GM19025 (cell line): ENCODE data around the gene EZH1.
"Not testable (repeated sequence)": the region's sequence is repeated elsewhere in the genome, so short reads cannot be mapped to it uniquely, and the experiment has no call there.

ENCODE experiments used
- ATAC-seq: cut with Tn5 transposase; IDR thresholded peaks from one replicate; pipeline ENCODE4 v1.9.1; 2021; ENCODE audit warnings: mild to moderate bottlenecking, low read depth, moderate library complexity; ENCODE audit not compliant: unreplicated experiment

The EZH1 gene

GRCh38 chr17:42673266-42673884 lies 71.5 kb downstream of the EZH1 start:
- no peak for ATAC-seq

- no peak for ATAC-seq
Measured at GRCh38 chr17:42672038-42672437, 72.8 kb downstream of the EZH1 start.

DNA sequence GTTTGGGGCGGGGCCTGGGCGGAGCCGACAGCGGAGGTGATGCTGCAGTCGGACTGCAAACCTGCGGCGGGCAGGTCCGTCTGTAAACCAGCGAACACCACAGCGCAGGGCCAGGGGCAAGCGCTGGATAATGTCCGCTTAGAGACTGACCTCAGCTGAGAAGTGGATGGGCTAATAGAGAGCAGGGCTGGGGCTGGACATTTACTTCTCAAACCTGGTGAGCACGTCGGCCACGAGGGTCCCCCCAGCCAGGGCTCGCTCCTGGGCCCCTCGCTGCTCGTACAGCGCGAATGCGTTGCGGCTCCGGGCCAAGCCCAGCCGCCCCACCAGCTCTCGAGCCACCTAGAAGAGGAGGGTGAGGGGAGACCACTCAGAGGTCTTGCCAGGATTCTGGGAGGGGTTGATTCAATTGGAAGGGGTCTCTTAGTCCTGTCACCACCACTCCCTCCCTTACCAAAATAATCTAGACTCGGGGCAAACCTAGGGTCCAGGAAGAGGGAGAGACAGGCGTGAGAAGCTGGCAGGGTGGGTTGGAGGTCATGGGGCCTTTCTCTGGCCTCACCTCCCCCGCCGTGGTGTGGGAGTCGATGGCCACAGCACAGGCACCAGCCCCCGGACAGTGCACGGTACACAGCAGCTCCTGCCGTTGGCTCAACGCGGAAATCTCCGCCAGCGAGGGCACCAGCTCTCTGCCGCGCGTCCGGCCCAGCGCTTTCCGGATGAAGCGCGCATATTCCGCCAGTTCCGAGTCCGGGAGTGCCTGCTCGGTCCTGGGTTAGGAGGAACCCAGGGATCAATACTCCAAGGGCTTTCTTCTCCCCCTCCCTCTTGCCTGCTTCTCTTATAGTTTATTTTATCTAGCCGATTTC lies 73.8 kb downstream of the EZH1 start:
- ATAC-seq: no peak

DNA sequence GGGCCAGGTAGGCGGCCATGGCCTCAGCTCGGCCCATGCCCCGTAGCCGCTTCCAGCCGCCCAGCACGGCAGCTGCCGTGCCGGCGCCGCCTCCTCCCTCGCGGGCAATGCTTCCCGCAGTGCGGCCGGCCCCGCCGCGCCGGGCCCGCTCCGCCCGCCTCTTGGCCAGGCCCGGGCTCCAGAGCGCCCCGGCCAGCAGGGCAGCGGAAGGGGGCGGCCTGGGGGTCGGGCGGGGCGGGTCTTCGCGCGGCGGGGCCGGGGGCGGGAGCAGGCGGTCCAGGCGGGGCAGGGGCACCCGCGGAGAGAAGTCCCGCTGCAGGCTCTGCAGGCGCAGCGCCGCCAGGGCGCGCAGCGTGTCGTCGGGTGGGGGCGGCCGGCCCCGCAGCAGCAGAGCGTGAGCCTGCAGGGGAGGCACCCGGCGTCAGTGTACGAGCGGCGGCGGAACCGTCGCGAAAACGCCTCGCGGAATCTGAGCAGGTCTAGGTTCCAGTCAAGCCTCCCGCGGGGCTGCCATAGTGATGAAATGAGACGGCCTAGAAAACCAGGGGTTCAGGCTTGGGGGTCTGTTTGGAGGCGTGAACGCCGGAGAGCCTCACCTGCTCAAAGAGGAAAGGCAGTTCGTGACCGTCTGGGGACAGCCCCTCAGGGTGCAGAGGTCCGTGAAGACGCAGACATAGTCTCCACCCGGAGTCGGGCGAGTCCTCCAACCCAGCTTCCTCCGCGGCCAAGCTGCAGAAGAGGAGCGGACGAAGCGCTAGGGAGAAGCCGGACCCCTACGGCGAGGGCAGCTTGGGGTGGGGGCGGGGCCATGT lies 74.7 kb downstream of the EZH1 start:
- ATAC-seq: peak; percentile 44

DNA sequence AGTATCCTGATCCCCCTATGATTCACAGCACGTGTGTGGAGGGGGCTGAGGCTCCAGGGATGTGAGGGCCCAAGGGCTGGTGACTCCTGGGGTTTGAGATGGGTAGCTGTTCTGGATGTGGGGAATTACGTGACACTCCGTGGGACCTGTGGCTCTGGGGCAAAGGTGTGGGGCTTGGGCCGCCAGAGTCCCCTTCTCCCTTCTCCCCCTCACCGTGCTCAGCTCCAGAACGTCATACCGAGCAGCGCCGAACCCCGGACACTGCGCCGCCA lies 75.2 kb downstream of the EZH1 start:
- no peak for ATAC-seq

- no peak for ATAC-seq
Measured at GRCh38 chr17:42667088-42667951, 77.5 kb downstream of the EZH1 start.

- not testable (repeated sequence) for ATAC-seq
Measured at GRCh38 chr17:42666126-42666525, 78.7 kb downstream of the EZH1 start.

GRCh38 chr17:42665581-42666001 lies 79.2 kb downstream of the EZH1 start:
- ATAC-seq: no peak

DNA sequence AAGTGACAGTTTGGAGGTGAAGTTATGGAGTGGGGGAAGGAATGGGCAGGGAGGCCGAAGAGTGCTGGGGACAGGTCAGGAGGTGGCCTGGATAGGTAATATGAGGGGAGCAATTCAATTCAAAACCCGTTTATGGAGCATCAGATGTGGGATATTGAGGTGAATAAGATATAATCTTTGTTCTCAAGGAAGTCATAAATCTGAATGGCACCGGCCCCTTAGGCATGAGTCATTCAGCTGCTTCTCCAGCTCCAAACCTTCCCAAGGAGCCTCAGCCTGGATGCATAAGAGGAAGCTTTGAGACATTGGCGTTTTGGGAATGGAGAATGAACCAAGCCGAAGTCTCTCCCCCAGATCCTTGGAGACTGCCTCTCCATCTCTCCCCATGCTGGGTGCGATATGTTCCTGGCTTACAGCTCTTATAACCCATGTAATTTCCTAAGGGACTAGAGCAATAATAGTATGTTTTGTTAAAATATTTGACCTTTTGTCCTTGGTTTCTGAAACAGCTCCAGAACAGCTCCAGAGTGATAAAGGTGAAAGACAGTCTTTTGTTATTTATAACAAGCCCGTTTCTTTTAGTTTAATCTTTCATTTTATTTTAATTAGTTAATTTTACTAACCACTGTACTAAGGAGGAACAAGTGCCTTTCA lies 84.0 kb downstream of the EZH1 start:
- ATAC-seq: no peak

DNA sequence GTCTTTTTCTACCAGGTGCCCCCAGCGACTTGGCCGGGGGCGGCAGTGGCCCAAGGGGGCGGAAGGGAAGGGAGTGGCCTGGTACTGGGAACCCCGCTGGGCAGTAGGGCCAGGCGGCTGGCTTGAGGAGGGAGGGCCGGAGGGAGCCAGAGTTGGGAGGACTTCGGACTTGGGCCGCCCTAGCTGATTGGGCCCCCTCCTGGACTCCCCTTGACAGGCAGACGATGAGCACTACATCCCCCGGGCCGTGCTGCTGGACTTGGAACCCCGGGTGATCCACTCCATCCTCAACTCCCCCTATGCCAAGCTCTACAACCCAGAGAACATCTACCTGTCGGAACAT lies 84.9 kb downstream of the EZH1 start:
- ATAC-seq: not testable (repeated sequence)

GRCh38 chr17:42659079-42659931 lies 85.5 kb downstream of the EZH1 start, which contains the start of gene TUBG2:
TSS of gene TUBG2 (plus strand) at chr17:42659284. CDS start at chr17:42659504, 220 bp downstream.
- ATAC-seq: peak; percentile 45

DNA sequence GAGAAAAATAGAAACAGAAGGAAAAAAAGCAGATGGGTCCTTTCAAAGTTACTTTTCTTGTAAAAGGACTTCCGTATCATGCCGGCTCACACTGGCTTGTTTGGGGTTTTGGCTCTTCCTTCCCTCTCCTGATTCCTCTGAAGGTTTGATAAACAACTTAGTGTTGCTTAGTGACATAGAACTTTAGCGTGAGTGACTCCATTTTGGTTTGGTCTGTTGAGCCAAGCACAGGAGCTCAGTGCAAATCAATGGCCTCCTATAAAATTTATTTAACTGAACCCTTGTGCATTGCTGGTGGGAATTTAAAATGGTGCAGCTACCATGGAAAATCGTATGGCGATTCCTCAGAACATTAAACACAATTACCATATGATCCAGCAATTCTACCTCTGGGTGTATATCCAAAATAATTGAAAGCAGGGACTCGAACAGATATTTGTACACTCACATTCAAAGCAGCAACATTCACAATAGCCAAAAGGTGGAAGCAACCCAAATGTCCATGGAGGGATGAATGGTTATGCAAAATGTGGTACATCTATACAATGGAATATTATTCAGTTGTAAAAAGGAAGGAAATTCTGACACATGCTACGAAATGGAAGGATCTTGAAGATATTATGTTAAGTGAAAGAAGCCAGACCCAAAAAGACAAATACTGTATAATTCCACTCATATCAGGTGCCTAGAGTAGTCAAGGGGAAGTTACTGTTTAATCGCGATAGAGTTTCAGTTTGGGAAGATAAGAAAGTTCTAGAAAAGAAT lies 86.8 kb downstream of the EZH1 start:
- ATAC-seq: no peak

DNA sequence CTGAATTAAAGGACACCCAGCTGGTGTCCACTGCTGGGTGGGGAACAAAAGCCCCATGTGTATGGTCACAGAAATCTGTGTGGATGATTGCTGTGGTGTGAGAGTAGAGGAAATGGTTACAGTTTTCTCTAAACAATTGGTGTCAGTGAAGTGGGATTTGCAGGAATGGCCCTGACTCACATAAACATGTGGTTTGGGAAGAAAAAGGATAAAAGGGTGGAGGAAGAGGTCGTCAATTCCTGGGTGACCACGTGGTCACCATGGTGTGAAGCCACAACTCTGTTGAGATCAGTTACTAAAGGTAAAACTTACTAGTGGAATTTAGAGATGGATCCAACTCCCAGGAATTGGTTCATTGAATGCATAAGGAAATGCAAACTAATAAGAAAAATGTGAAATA lies 89.3 kb downstream of the EZH1 start:
- ATAC-seq: no peak

DNA sequence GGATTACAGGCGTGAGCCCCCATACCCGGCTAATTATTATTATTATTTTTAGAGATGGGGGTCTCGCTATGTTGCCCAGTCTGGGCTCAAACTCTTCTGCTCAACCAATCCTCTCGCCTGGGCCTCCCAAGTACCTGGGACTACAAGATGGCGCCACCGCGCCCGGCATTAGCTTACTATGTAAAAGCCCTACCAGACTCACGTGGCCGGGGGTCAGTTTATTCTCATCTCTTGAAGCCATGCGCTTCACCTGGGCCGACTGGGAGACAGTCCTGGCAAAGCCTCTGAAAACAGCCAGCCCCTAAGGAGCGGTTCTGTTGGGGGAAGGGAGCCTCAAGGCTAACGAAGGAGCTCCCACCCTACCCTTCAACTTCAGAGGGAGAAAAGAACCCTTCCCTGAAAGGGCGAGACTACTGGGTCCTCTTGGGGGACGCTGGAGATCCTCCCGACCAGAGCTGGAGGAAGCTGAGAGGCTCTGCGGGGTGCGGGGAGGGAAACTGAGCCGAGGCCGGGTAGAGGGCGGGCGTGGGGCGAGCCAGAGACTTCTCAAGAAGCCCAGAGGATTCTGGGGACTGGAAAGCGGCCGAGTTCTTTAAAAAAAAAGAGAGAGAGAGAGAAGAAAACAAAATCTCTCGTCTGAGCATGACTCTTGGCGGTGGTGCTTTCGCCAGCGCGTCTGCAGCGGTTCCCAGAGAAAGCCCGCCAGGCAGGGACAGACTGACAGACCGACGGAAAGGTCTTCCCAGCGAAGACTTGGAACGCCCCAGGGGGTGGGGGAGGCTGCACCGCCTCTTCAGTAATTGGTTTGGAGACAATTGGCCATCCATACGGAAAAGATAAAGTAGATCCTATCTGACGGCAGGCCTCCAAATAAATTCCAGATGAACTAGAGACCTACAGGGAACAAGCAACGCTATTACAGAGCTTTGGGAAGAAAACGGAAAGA lies 91.4 kb downstream of the EZH1 start:
- ATAC-seq: no peak

DNA sequence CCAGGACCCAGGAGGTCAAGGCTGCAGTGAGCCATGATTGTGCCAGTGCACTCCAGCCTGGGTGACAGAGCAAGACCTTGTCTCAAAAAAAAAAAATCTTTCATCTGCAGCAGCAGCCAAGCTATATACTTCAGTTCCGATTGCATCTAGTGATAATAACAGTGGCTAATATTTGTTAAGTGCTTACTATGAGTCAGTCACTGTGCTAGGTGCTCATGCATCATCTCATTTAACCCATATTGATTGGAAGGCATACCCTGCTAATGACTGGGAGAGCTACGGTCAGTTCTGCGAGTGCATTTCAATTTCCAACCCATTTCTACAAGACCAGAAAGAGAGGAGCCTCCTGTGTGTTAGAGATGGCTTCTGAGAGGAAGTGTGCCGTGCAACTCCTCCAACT lies 93.4 kb downstream of the EZH1 start:
- ATAC-seq: no peak
